Stimulated activated CD8-positive, alpha-beta memory T cell treated with anti-CD3 and anti-CD28 coated beads, Interleukin-12 subunit alpha, Interleukin-12 subunit beta, amount 100 ng/mL, for 1 hour (primary cell): Measurements from ENCODE around the gene UPK1B.

Source experiments
- DNase-seq: peaks from one replicate; pipeline ENCODE4 v3.0.0-alpha.2; 2020; ENCODE audit warnings: low read depth

Gene UPK1B

DNA sequence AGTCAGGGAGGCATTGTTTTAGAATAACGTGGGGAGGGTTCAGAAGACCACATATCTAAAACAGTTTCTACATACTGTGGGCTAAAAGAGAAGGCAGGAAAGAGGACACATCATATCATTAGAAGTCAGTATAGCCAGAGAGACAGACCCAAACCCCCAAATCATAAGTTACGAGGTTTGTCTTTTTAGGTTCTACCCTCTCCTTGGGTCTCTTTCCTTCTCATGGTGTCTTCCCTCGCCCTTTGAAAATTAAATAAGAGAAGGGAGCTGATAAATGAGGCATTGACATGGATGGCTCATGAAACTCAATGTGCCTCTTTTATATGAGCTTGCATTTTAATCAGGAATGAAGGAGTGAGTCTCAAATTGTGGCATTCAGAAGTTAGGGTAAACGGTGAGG lies 3.4 kb downstream of the UPK1B start:
- no peak for DNase-seq

DNA sequence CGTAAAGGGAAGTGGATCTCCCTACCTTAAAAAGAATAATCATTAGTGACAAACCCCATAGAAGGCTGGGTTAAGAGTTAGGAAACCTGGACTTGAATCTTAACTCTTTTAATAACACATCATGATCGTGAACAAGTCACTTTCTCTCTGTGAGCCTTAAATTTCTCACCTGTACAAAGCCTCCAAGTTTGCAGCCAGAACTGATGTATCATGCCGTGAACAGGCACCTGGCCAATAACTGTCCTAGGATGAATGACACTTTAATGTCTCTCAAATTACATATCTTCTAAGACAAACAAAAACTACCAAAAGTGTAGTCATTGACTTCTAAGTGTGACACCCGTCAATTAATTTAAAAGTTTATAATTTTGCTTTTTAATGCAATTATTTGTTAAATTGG lies 3.9 kb downstream of the UPK1B start:
- DNase-seq: no peak

DNA sequence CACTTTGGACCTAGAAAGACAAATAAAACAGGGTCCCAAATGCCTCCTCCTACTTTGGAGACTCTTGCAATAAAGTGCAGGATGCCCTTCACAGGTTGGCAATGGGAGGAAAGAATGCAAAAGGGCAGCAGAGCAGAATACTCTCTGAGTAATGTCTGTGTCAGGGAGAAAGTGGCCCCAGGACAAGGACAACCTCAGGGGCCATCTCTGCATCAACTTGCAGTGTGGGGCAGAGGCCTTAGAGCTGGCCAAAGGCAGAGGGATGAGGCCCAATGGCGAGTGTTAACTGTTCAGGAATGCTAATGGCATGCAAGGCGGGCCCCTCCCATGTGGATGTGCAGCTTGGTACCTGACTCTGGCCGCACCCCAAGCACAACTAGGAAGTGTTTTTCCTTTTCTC lies 8.4 kb downstream of the UPK1B start:
- DNase-seq: no peak

DNA sequence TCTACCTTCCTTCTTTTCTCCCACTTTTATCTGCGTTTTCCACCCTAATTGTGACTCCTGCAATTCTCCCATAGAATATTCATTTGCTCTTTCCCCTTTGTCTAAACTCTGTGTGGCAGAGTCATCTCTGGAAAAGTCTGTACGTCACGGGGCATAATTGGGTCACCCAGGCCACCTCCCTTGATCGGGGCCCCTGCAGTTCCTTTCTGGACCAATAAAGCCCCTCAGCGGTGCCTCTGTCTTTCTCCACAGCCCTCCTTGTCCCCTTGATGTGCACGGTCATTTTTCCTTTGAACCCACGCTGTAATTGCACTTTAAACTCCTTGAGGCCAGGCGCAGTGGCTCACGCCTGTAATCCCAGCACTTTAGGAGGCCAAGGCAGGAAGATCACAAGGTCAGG lies 10.7 kb downstream of the UPK1B start:
- DNase-seq: no peak

DNA sequence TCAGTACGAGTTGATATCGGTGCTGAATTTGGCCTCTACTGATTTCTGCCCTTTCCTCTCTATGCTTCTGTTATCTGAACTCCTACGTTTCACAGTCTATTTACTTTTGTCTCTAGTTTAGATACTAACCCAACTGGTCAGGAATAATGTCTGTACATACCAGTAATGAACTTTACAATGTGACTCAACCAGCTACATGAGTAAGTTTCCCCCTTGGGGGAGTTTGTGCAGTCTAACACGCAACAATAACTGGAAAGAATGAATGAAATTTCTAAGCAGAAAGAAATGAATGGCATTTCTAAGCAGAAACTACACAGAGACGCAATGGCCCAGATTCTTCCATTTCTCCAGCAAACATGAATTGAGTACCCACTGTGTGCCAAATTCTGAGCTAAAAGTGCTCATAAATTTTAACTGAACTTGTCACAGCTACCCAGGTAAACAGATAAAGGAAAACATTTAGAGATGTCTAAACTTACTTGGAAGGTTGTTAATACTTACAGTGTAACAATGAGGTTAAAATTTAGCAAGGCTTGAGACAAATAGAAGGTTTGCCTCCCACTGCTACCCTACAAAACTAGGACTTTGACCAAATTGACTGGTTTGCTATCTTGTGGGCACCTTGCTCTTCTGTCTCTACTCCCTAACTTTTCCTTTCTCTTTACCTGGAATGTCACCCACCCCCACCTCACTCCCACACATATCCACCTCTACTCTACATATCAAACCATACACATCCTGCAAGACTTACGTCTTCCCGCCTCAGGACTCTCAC lies 11.6 kb downstream of the UPK1B start:
- DNase-seq: no peak

DNA sequence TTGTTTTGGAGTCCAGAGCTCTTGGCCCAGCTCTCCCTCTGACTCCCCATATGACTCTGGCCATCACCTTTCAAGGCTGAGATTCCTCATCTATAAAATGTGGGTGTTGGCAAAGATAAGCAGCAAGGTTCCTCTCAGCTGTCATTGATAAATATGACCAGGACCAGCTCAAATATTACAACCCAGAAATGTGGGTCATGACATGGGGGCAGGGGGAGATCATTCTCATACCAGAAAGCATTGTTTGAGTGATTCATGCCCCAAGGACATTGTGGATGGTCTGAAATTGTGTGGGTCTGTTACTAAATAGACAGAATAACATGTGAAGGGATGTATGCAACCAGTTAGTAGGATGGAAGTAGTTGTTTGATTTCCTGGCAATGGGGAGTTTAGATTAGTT lies 13.9 kb downstream of the UPK1B start:
- DNase-seq: no peak

DNA sequence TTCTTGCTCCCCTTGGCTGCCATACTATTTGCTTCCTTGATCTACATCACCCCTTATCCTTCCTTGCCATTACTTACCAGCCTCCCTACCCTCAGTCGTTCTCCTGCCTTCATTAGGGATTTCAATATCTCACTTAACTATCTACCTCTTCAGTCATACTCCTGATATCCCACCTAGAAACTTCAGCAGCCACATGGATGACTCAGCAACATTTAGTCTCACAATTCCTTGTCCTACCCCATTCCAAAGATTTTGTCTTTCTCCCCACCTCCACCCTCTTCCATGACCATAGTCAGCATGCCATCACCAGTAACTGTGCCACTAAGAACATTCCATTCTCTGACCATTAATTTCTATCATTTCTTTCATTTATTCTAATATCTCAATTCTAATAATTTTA lies 18.4 kb downstream of the UPK1B start:
- DNase-seq: no peak

DNA sequence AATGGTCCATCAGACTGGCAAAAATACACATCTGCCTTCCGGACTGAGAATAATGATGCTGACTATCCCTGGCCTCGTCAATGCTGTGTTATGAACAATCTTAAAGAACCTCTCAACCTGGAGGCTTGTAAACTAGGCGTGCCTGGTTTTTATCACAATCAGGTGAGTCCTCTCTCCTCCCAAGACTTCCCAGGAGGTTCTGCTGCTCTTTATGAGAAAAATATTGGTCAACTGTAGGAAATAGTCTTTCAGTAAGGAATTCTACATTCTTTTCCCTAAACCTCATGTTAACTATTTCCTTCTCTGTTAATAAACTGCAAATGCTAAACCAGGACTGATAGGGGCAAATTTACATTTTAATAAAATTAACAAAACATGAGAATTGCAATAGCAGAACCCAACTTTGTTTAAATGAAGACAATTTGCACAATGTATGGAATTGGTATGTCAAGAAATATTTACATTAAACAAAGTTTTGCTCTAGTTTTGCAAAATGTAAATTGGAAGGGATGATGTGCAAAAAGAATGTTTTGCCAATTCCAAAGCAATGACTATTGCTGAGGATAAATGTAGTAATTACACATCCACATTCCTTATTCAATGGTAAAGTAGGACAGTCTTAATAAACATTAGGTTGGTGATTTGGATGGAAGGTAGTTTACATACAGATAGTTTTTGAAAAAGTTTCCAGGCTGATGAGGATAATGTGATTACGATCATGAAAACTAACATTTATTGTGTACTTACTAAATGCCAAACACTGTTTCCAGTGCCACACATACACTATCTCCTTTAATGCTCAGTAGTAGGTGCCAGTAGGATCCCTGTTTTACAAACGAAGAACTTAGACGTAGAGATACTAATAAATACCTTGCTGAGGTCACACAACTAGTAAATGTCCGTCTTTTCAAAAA lies 21.1 kb downstream of the UPK1B start:
- DNase-seq: no peak

DNA sequence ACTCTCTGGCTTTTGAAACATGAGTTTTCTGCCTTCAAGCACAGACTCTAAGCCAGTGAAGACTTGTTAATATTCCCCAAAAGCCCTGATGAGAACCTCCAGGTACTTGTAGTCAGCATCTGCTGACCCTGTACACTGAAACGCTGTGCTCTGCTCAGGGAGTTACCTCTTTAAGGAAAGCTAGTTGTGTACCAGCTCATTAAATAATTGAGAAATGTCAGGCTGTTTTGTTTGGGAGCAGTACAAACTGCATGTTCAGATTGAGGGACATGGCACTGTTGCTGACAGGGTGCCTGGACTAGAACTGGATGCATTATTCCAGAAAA lies 21.7 kb downstream of the UPK1B start:
- DNase-seq: no peak

DNA sequence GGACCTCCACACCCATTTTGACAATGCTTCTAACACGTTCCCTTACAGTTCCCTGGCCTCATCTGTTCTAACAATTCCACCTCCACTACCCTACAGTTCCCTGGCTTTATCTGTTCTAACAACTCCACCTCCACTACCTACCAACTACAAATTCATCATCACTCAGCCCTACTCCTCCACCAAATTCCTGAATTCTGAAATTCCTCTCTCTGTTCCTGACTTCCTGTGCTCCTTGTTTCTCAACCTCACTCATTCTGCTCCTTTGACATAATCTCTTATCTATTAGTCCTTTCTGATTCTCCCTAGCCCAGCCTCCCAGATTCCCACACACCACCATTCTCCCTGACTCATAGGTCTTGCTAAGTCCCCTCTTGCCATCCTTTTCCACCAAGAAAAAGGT lies 22.5 kb downstream of the UPK1B start:
- no peak for DNase-seq

DNA sequence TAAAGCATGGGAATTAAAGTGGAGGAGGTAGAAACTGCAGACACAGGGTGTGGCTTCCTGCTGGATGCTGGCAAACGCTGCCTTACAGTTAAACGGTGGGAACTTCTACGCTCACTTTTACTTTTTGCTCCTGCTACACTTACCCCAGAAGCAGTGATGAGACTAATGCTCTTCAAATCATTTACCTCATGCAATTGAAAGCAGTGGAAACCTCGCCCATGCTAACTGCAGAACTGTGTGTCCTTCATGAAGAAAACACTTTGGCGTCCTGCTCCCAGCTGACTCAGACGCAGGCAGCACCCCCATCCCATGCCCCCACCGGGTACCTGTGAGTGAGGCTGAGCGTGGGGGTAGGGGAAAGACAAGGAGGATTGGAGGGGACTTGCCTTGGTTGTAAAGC lies 31.8 kb downstream of the UPK1B start:
- DNase-seq: no peak

DNA sequence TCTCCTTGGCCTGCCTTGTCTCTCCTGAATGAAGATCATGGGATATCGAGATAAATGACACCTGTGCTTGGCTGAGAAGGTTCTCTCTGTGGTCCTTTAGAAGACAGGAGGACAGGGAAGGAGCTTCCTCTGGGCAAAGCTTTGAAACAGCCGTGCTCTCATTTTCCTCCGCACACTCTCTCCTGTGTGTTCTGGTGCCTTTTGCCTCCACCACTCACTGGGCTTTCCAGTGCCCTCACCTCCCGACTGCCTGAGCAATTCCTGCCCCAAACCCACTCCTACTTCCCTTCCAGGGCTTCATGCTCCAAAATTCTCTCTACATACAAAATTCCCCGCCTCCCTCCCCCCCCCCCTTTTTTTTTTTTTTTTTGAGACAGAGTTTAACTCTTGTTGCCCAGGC lies 32.3 kb downstream of the UPK1B start:
- DNase-seq: no peak

DNA sequence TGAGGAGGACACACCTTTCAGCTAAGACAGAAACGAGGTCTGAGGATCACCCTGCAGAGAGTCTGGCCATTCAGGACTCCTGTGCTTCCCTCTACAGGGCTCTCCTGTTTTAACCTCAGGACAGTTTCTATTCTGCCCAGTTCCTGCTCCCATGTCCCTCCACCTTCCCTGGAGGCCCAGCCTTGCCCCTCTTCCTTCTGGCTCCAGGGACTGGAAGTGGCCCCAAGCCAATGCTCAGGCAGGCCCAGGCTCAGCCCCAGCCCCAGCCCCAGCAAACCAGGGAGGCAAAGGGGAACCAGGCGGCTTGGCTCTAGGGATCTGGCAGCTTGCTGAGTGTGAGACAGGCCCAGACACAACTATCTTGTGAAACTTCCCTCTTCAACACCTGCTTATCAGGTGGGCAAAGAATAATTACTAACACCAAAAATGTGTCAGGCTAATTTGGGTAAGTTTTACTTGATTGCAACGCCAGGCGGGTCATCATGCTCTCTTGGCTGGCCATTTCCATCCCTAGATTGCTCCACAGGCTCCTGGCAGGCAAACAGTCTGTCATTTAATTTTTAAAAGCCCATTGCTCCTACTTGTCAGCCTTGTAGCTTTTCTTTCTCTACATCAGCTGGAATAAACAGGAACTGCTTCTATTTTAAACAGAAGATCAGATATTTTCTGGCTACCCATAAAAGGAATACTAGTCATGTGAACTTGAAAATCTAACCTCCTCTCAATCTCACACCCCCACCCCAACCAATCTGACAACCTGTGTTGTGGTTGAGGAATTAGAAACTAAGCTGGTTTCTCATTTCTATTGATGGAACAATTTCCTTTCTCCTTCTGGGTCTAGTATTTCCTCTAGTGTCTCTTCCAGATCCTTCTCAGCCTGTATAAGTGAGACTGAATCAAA lies 33.5 kb downstream of the UPK1B start:
- DNase-seq: no peak

DNA sequence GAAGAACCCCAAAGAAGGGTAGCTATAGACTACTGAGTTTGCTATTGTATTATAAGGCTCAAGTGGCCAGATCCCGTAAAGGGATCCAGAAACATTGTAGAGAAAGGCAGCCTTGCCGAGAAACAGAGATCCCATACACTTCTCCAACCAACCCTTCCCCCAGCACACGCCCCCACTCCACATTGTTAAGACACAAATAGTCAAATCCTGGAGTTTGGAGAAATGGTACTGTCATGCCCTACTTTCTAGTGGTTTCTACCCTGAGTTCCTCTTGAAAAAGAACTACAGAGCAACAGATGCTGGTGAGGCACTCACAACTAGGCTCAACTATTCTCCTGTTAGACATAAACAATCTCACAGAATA lies 34.1 kb downstream of the UPK1B start:
- no peak for DNase-seq

DNA sequence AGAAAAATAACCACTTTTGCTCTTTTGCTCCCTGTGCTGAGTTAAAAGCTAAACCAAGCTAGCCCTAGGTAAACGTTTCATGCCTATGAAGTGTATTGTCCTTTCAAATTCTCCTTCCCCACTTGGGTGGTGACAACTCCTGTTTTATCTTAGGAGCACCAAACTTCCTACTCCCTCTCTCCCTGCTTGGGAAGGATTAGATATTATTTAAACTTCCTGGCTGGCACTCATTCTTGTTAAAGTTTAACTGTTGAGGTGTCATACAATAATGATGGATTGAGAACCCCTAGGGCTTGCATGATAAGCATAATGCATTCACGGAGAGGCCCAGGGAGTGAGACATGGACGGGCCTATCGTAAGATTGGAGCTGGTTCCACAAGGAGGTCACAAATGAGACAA lies 37.8 kb downstream of the UPK1B start:
- no peak for DNase-seq

DNA sequence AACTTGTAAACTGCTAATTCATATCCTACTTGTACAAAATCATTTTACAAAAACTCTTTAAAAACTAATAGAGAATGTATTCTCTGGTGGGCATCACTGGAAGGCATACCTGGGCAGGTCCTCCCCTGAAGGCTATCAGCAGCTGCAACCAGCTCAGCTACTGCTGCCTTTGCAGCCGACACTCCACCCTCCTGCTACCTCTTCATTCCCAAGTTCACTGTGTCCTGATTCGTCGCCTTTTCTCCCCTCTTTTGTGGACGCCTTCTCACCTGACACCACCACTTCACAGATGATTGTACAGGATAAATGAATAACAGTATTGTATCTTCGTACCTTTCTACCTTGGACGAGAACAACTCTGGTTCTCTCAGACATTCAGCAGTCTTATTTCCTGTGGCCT lies 38.4 kb downstream of the UPK1B start:
- DNase-seq: no peak

DNA sequence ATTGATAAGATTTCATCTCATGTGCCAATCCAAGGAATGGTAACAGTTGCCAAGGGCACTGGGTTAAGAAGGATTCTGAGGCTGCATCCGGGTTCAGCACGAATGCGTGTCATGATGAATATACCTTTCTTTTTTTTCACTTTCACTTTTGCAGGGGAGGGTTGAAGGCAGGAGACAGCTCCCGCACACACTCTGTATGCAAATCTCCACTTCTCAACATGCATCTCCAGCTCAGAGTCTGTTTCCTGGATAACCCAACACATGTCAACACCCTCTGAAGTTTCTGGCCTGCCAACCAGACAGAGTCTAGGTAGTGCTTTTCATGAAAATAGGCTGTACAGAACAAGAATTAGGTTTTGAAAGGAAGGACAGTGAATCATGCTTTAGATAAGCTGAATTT lies 45.7 kb downstream of the UPK1B start:
- DNase-seq: no peak

DNA sequence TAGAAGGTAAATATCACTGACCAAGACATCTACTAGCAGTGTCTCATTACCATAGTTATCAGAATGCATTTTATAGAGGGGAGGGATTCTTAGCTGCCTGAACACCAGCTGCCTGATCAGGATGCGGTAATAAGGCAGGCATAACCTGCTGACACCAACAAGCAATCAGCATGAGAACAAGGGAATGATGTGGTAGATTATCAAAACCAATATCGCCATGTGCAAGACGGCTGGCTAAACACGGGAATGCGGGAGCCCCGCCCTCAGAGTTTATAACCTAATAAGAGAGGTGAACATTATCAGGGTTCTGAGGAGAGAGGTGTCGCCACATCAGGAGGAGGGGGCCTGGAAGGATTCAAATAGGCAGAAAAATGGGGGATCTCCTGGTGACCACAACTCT lies 46.8 kb downstream of the UPK1B start:
- DNase-seq: no peak

DNA sequence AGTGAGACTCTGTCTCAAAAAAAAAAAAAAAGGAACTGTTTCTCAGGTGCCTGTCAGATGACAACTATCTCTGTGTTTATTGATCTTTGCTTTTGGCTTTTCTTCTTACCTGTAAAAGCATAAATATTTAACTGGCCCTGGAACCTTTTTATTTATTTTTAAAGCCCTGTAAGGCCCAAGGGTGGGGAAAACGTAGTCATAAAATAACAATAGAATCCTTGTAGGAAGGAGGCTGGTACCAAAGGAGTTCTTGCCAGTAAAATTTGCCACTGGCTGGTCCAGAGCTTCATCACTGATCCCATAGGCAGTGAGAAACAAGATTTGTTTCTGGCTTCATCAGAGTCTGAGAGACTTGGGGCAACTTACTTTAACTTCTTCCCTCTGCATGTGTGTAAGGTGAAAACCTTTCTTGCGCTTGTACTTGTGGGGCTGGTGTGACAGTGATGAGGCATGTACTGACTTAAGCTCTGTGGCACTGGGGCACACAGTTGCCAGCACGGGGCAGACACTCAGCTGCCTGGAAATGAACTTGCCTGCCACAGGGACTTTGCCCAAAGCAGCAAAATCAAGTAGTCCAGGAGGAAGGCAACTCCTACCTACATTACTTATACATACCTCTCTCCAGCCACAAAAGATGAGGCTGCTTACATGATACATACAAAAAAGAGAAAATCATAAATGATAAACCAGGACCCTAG lies 47.7 kb downstream of the UPK1B start:
- no peak for DNase-seq

DNA sequence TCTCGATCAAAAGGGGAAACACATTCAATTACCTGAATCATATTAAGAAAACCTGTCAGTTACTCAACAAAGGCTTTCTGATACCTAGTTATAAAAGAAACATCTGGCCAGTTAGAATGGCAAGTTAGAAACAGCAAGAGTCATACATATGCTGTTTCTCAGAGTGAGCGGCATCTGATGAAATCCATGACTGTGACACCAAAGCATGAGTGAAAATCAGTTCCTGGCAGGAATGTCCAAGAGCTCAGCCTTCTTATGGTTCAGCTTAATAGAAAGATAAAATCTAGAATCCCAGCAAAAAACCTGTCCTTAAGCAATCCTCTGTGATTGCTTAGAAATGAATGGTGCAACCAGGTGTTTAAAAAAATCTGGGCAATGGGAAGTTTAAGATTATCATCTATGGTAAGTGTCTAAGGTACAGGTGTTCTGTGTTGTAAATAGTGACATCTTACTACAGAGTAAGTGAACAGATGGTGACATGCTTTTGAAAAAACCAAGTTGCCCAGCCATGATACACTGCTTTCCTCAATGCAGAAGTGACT lies 48.5 kb downstream of the UPK1B start:
- DNase-seq: no peak

DNA sequence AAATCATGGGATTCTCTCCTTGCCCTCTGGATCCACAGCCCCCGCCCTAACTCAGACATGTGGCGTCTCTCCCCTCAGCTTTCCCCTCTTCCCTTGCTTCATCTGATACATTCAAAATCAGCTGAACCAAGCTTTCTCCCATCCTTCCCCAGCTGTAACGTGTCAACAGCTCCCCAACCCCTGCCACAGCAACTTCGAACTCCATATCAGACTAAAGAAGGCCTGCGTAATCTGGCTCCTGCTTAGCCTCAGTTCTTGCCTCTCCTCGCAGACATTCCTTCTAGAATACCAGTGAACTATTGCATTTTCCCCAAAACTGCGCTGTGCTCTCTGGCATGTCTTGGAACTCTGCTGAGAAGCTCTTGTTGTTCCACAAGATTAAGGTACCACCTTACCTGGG lies 49.0 kb downstream of the UPK1B start:
- no peak for DNase-seq

DNA sequence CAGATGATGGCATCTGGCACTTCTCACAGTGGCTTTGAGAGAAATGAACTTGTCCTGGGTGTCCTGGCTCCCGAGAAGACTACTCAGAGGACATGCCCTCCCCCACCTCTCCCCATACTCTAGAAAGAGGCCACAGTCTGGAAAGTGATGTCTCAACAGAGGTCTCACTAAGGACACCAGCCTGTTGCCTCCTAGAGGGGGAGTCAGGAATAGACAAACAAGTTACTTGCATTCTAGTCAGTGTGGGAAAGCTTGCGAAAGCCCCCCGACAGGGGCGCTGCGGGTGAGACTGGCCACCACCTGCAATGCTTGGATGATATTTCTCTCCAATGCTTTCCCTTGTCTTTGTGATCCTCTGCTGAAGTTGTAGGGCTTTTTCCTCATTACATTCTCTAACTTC lies 50.1 kb downstream of the UPK1B start:
- DNase-seq: no peak
